GM19455 (cell line): ENCODE data around the gene KRAS.

Experiments
- ATAC-seq: cut with Tn5 transposase; IDR thresholded peaks from one replicate; pipeline ENCODE4 v1.9.1; 2021; ENCODE audit not compliant: unreplicated experiment

KRAS gene

GRCh38 chr12:25197608-25198007, 53.1 kb downstream of the KRAS start:
- no peak for ATAC-seq

- peak; percentile 96 for ATAC-seq
Observed at GRCh38 chr12:25195056-25195971, 55.4 kb downstream of the KRAS start, which contains the start of the genes DNAI7 and ETFRF1. TSS of gene DNAI7 (minus strand) at chr12:25195160. CDS start at chr12:25195078, 82 bp downstream. TSS of gene ETFRF1 (plus strand) at chr12:25195237. CDS start at chr12:25203957, 8,720 bp downstream.

DNA sequence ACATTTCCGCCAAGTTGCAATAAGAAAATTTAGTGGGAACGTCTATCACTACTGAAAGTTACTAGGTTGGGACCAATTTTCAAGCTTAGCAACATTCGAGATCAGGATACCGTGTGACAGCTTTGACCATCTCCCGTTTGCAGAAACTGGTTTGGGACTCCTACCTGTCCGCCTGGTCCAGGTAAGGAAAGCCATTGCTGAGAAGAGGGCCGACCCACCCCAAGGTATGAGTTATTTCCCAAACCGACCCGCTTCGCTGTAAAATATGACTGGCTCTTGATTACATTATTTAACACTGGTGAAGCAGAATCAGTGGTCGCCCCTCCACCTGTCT, 56.0 kb downstream of the KRAS start:
- peak; percentile 23 for ATAC-seq

- no peak for ATAC-seq
Observed at GRCh38 chr12:25194214-25194613, 56.5 kb downstream of the KRAS start.

GRCh38 chr12:25190793-25191192, 59.9 kb downstream of the KRAS start:
- no peak for ATAC-seq

DNA sequence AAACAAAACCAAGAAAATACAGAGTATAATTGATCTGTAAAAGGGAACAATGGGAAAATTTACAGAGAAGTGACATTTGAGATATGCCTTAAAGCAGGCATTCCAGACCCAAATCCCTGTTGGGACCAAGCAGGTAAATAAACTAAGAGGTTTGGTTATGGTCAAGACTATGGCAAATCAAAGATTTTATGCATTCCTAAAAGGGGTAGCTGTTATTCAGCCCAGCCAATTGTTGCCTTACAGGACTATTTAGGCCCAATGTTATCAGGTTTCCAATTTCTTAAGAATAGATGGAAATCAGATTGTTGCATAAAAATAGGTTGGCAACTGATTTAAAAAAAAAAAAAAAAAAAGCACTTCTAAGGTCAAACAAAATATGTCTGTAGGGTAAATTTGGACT, 61.1 kb downstream of the KRAS start:
- ATAC-seq = no peak

DNA sequence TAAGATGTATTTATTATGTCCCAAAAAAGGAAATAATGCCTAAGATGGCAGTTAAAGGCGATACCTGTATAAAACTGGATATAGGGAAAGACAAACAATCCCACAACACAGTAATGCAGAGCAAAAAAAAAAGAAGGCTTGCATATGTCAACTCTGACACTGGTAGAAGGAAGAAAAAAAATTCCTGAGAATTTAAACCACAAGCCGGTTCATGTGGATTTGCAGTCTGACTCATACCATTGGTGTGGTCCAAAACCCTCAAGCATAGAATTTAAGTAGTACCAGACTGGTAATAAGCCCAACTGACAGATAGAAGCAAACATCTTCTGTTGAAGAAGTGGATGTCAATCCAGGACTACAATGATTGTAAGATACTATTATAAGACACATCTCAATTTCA, 62.9 kb downstream of the KRAS start:
- no peak for ATAC-seq

GRCh38 chr12:25186788-25187402, 63.8 kb downstream of the KRAS start:
- peak; percentile 88 for ATAC-seq

DNA sequence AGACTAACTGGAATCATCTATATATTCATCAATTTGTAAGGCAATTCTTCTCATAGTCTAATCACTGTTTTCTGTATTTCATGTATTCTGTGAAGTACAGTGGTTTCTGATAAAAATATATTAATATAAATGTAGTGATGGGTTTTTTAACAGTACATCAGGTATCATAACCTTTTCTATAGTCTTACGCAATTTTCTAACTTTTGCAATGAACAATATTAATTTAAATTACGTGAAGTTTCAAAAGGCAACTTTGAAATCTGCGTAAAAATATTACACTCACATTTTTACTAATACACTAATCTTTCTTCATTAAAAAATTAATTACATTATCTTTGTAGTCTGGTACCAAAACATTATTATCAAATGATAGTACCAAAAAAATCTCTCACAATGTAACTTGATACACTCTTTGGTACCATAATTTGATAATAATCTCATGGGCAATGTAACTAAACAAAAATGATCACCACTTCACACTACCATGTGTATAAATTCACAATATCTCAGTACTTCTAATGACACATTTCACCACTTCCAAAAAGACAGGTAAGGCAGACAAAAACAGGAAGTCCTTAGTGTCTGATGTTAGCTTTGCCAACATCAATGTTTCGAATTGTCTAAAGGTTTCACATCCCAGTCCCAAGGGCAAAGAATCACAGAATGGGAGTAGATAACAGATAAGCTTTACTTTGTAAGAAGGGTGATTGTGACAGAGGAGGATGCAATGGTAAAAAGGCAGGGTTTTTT, 64.5 kb downstream of the KRAS start:
- ATAC-seq = no peak

DNA sequence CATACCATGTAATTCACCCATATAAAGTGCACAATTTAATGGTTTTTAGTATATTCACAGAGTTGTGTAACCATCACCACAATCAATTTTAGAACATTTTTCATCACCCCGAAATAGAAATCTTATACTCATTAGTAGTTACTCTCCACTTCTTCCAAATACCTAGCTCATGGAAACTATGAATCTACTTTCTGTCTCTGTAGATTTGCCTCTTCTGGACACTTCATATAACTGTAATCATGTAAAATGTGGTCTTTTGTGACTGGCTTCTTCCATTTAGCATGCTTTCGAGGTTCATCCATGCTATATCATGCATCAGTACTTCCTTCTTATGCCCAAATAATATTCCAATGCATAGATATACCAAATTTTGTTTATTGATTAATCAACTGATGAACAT, 66.6 kb downstream of the KRAS start:
- ATAC-seq = no peak

DNA sequence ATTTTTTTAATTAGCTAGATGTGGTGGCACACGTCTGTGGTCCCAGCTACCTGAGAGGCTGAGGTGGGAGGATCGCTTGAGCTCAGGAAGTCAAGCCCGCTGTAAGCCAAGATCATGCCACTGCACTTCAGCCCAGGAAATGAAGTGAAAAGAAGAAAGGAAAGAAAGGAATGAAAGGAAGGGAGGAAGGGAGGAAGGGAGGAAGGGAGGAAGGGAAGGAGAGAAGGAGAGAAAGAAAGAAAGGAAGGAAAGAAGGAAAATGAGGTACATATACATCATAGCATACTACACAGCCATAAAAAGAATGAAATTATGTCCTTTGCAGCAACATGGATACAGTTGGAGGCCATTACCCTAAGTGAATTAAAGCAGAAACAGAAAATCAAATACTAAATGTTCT, 68.0 kb downstream of the KRAS start:
- no peak for ATAC-seq

GRCh38 chr12:25162866-25163265, 87.9 kb downstream of the KRAS start:
- no peak for ATAC-seq

DNA sequence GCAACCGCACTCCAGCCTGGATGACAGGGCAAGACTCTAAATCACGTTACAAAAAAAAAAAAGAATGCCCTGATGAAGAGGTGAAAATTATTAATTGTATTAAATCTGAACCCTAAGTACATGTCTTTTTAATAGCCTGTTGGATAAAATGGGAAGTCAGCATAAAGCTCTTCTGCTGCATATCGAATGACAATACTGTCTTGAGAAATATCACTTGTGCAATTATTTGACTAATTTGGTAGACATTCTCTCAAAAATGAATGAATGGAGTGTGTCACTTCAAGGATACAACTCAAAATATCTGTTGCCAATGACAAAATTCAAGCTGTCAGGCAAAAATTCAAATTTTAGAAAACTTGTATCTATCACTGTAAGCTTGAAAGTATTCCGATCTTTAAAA, 94.7 kb downstream of the KRAS start:
- no peak for ATAC-seq

DNA sequence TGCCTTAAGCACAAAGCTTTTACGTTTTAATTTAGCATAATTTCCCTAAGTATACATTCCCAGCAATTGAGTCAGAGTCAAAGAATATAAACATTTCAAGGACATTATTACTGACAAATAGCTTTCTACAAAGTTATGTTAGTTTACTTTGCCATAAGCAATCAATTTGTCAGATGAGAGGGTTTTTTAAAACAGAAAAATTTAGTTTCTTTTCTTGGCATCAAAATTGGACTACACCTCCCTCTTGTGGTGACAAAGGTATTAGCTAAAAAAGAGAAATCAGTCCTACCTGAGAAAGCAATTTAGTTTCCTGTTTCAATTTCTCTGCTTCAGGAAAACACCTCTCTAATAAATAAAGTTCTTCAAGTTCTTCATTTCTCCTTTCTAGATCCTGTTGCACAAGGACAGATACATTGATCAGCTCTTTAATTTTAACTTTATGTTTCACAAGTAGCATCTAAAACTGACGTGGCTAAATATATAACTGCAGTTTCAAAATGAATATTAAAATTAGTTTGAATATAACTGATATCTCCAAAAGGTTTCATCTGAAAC, 95.6 kb downstream of the KRAS start:
- ATAC-seq = peak; percentile 47
